GM23338 (cell line): Measurements from ENCODE around the gene UQCC3. TPM values are rescaled to one million over a fixed set of nuclear protein-coding genes. Genes with fewer than 3 reads are reported as not detected.

Experiments
- ATAC-seq: fragments of 200-7000 bp; cut with Tn5 transposase; 3 replicates; pipeline ENCODE4 v1.9.1; 2020
- DNase-seq: peaks from one replicate; pipeline ENCODE4 v3.0.0-alpha.2; 2015; ENCODE audit warnings: low spot score
- H2AFZ ChIP-seq: fragments of 200-600 bp; sonication (generic); 2 replicates; pipeline ENCODE4 v1.8.0; 2016; ENCODE audit warnings: antibody characterized with exemption, mild to moderate bottlenecking, moderate library complexity
- H3F3A ChIP-seq: fragments of 200-600 bp; sonication (generic); replicated peaks from 2 replicates; pipeline ENCODE4 v1.8.0; 2017; ENCODE audit warnings: antibody characterized with exemption, mixed run types, low read depth
- H3K27ac ChIP-seq: fragments of 200-600 bp; sonication (generic); 2 replicates; pipeline ENCODE4 v1.6.1; 2016; ENCODE audit warnings: low read depth
- H3K27me3 ChIP-seq: fragments of 200-600 bp; sonication (generic); 2 replicates; pipeline ENCODE4 v1.8.0; 2016; ENCODE audit warnings: mild to moderate bottlenecking, mixed run types, moderate library complexity; ENCODE audit not compliant: insufficient read depth
- H3K36me3 ChIP-seq: fragments of 200-600 bp; sonication (generic); 2 replicates; pipeline ENCODE4 v1.8.0; 2016; ENCODE audit warnings: mild to moderate bottlenecking; ENCODE audit not compliant: insufficient read depth
- H3K4me1 ChIP-seq: fragments of 200-600 bp; sonication (generic); 2 replicates; pipeline ENCODE4 v1.8.0; 2016; ENCODE audit warnings: mild to moderate bottlenecking, moderate library complexity; ENCODE audit not compliant: insufficient read depth
- H3K4me2 ChIP-seq: fragments of 200-600 bp; sonication (generic); 2 replicates; pipeline ENCODE4 v1.7.1; 2017; ENCODE audit warnings: mixed run types
- H3K4me3 ChIP-seq: fragments of 200-600 bp; sonication (generic); 2 replicates; pipeline ENCODE4 v1.6.1; 2016; ENCODE audit warnings: mixed run types
- H3K79me2 ChIP-seq: fragments of 200-600 bp; sonication (generic); replicated peaks from 2 replicates; pipeline ENCODE4 v1.8.0; 2017; ENCODE audit warnings: mild to moderate bottlenecking; ENCODE audit not compliant: insufficient read depth
- H3K9me2 ChIP-seq: fragments of 200-600 bp; sonication (generic); 2 replicates; pipeline ENCODE4 v1.8.0; 2017; ENCODE audit not compliant: insufficient read depth
- H4K20me1 ChIP-seq: fragments of 200-600 bp; sonication (generic); replicated peaks from 2 replicates; pipeline ENCODE4 v1.8.0; 2017; ENCODE audit warnings: mild to moderate bottlenecking; ENCODE audit not compliant: insufficient read depth
- H3K27ac Mint-ChIP-seq: 2 replicates; pipeline ENCODE4 v1.8.0; 2020; ENCODE audit warnings: inconsistent platforms, mild to moderate bottlenecking, moderate library complexity, mixed read lengths
- H3K27me3 Mint-ChIP-seq: 3 replicates; pipeline ENCODE4 v1.8.0; 2022; ENCODE audit warnings: low read depth, mild to moderate bottlenecking, moderate library complexity, mixed read lengths, inconsistent platforms; ENCODE audit not compliant: insufficient read depth, poor library complexity
- H3K36me3 Mint-ChIP-seq: 3 replicates; pipeline ENCODE4 v1.8.0; 2021; ENCODE audit warnings: low read depth, mild to moderate bottlenecking, inconsistent platforms, moderate library complexity, mixed read lengths
- H3K4me1 Mint-ChIP-seq: 3 replicates; pipeline ENCODE4 v1.8.0; 2020; ENCODE audit warnings: mild to moderate bottlenecking, inconsistent platforms, mixed read lengths
- H3K4me3 Mint-ChIP-seq: 3 replicates; pipeline ENCODE4 v1.8.0; 2021; ENCODE audit warnings: moderate library complexity, mild to moderate bottlenecking, inconsistent platforms, mixed read lengths
- H3K9me3 Mint-ChIP-seq: 3 replicates; pipeline ENCODE4 v1.8.0; 2020; ENCODE audit warnings: moderate library complexity, mild to moderate bottlenecking, inconsistent platforms, mixed read lengths
- CREB1 ChIP-seq: fragments of 250-450 bp; sonication (Bioruptor Pico); IDR thresholded peaks from 2 replicates; pipeline ENCODE4 v1.5.0; 2020; ENCODE audit warnings: low read depth, mild to moderate bottlenecking, moderate library complexity
- CTCF ChIP-seq, 2 experiments: fragments of 200-600 bp in 1 of 2; sonication (generic) in 1 of 2; conservative IDR thresholded peaks; 2 replicates each; pipeline versions ENCODE4 v1.5.1 to v1.6.1; 2016 to 2017; ENCODE audit warnings: antibody characterized with exemption in 2 of 2, low read depth in 2 of 2, mild to moderate bottlenecking in 2 of 2, moderate library complexity in 1 of 2
- EZH2 ChIP-seq: fragments of 200-600 bp; sonication (generic); IDR thresholded peaks from one replicate; pipeline ENCODE4 v1.8.0; 2017; ENCODE audit warnings: antibody characterized with exemption, mild to moderate bottlenecking, low read depth; ENCODE audit not compliant: unreplicated experiment
- EZH2phosphoT487 ChIP-seq: fragments of 200-600 bp; sonication (generic); IDR thresholded peaks from one replicate; pipeline ENCODE4 v1.8.1; 2018; ENCODE audit warnings: antibody characterized with exemption; ENCODE audit not compliant: unreplicated experiment
- JUNB ChIP-seq: IDR thresholded peaks from one replicate; pipeline ENCODE4 v1.6.1; 2016; ENCODE audit warnings: antibody characterized with exemption; ENCODE audit not compliant: unreplicated experiment
- NANOG ChIP-seq: IDR thresholded peaks from 2 replicates; pipeline ENCODE4 v1.6.1; 2016; ENCODE audit warnings: antibody characterized with exemption, borderline replicate concordance
- POLR2AphosphoS5 ChIP-seq: IDR thresholded peaks from 2 replicates; pipeline ENCODE4 v1.6.1; 2016; ENCODE audit warnings: antibody characterized with exemption, low read depth
- STAT1 ChIP-seq: IDR thresholded peaks from one replicate; pipeline ENCODE4 v1.6.1; 2016; ENCODE audit warnings: antibody characterized with exemption; ENCODE audit not compliant: unreplicated experiment
- ZNF114 ChIP-seq: fragments of 250-450 bp; sonication (Bioruptor Pico); IDR thresholded peaks from 2 replicates; pipeline ENCODE4 v1.5.0; 2020; ENCODE audit warnings: mild to moderate bottlenecking, moderate library complexity
- ZNF331 ChIP-seq: fragments of 250-450 bp; sonication (Bioruptor Pico); IDR thresholded peaks from 2 replicates; pipeline ENCODE4 v1.5.0; 2020; ENCODE audit warnings: low read depth, mild to moderate bottlenecking, moderate library complexity
- ZNF462 ChIP-seq: fragments of 250-450 bp; sonication (Bioruptor Pico); IDR thresholded peaks from 2 replicates; pipeline ENCODE4 v1.5.0; 2020; ENCODE audit warnings: mild to moderate bottlenecking, moderate library complexity
- polyA plus RNA-seq: library from polyadenylated mRNA; unstranded; fragments of >200 nt; fragmentation: Nextera tagmentation; extraction: Ambion mirVana; gene quantifications from 2 replicates; pipeline ENCODE4 v1.2.1, GENCODE V29; 2016
- total RNA-seq: library from RNA; depleted of rRNA; stranded (reverse); fragments of >200 nt; shearing (Covaris generic); gene quantifications from 2 replicates; pipeline ENCODE4 v1.2.3, GENCODE V29; 2014

The UQCC3 gene
- total and polyA plus RNA-seq, 2 experiments from 2014 or later, result 13.0 to 54.7 TPM

DNA sequence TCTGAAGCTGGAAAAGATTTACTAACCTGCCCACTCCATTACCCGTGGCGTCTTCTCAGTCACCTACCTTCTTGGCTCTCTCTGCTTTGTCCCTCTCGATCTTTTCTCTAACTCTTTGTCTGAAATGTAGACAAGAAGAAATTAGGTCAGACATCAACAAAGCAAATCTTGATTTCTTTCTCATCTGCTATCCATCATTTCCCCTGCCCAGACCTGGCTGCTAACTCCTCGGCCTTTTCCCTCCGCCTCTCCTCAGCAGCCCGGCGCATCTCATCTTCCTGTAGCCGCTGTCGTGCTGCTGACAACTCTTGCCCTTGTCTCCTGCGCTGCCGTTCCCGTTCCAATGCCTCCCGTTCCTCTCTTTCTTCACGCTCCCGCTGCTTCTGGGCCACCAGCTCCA is 6.2 kb downstream of the UQCC3 start:
- no peak for DNase-seq
- H3K4me1 Mint-ChIP-seq, result peaks cover 20% of the 10 kb centered on the region
- H3K9me2 ChIP-seq, result no peaks in the 10 kb centered on the region
- H3K4me1 ChIP-seq, result peaks cover 18% of the 10 kb centered on the region
- no peak overlapping the region; the same call in 1 of the 2 replicates for H3K27ac Mint-ChIP-seq
- H3K27me3 ChIP-seq, result no peaks in the 10 kb centered on the region
- peaks cover 9% of the 10 kb centered on the region for H3K27me3 Mint-ChIP-seq
- no peaks in the 10 kb centered on the region for H3K9me3 Mint-ChIP-seq
- peak overlapping the region; percentile 80 for H3K4me3 Mint-ChIP-seq
- peaks cover 29% of the 10 kb centered on the region for H3F3A ChIP-seq
- H4K20me1 ChIP-seq, result no peaks in the 10 kb centered on the region; the same call in 1 of the 2 replicates
- no peak overlapping the region for H2AFZ ChIP-seq
- peaks cover 29% of the 10 kb centered on the region for H3K79me2 ChIP-seq
- no peak for TF ChIP-seq JUNB
- TF ChIP-seq EZH2, result no peak
- no peak for TF ChIP-seq NANOG
- TF ChIP-seq ZNF331 (CRISPR knock-in tag), result no peak
- TF ChIP-seq ZNF462 (CRISPR knock-in tag), result no peak
- TF ChIP-seq ZNF114 (CRISPR knock-in tag), result no peak
- TF ChIP-seq CTCF (conservative IDR thresholded peaks at IDR 0.05; ENCODE audit: low read depth in 2 of 2), result no peak
- TF ChIP-seq CREB1, result no peak
- no peak for TF ChIP-seq STAT1
- no peak for TF ChIP-seq POLR2AphosphoS5
- no peak for TF ChIP-seq EZH2phosphoT487
- peak overlapping the region; percentile 99 for H3K4me3 ChIP-seq
- H3K4me2 ChIP-seq, result peak overlapping the region; percentile 98
- ATAC-seq, result no peak
- H3K27ac ChIP-seq, result 0 out of 2 replicates have a peak overlapping the region, but pooled peaks have one; percentile 69
- peaks cover 45% of the 10 kb centered on the region for H3K36me3 Mint-ChIP-seq
- H3K36me3 ChIP-seq, result no peaks in the 10 kb centered on the region
